ENCODE results near the gene STPG2.

STPG2 gene

DNA sequence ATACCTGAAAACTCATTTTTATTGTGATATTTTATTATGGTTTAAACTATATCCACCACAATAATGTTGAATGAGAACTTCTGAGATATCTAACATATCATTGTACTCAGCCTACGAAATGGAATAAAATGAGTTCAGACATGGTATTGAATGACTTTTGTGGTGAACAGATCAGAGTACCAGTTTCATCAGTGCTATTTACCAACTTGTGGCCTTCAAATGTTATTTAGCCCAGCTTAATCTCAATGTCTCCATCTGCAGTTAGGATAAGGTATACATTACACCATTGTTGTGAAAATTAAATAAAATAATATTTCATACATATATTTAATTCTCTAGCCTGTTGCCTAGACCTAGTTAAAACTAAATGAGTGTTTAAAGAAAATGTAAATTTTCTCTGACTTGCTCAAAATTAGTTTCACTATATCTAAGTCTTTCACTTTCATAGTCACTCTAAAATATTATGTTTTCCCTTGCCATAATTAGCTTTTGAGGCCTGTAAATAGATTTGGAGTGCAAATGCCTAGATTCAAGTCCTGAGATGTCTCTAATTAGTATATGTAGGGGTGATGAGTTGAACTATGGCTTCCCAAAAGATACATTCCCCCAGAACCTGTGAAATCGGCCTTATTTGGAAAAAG is 594.2 kb downstream of the STPG2 start:
- TF ChIP-seq, protein P1, sequence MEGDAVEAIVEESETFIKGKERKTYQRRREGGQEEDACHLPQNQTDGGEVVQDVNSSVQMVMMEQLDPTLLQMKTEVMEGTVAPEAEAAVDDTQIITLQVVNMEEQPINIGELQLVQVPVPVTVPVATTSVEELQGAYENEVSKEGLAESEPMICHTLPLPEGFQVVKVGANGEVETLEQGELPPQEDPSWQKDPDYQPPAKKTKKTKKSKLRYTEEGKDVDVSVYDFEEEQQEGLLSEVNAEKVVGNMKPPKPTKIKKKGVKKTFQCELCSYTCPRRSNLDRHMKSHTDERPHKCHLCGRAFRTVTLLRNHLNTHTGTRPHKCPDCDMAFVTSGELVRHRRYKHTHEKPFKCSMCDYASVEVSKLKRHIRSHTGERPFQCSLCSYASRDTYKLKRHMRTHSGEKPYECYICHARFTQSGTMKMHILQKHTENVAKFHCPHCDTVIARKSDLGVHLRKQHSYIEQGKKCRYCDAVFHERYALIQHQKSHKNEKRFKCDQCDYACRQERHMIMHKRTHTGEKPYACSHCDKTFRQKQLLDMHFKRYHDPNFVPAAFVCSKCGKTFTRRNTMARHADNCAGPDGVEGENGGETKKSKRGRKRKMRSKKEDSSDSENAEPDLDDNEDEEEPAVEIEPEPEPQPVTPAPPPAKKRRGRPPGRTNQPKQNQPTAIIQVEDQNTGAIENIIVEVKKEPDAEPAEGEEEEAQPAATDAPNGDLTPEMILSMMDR (IDR thresholded peaks at IDR 0.05; ENCODE audit: low read depth, low read length) = peak; percentile 19; the same call in 1 of the 2 replicates
- no peaks in the 10 kb centered on the region for H3K4me1 ChIP-seq
- no peaks in the 10 kb centered on the region for H3K27me3 ChIP-seq
- no peaks in the 10 kb centered on the region for H3K36me3 ChIP-seq
- no peaks in the 10 kb centered on the region for H3K9me3 ChIP-seq
- no peak overlapping the region for H3K4me3 ChIP-seq (ENCODE audit: low read depth, low read length)
- DNase-seq = no peak

DNA sequence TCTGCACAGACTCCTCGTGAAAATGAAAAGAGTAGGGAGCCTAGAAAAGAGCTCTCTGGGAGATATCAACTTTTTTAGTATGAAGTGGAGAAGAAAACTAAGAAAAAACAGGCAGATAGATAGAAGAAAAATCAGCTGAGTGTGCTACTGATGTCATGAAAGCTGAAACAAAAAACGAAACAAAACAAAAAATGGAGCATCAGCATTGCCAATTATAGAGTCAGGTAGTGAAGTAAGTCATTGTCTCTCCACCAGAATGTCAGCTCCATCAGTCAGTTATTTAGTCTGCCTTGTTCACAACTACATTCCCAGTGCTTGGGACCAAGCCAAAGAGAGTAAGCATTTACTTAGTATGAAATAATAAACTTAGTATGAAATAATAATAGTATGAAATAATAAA is 595.1 kb downstream of the STPG2 start:
- Histone ChIP-seq H3K4me1 (no peaks in the 10 kb centered on the region), H3K27me3 (no peaks in the 10 kb centered on the region), H3K9me3 (no peaks in the 10 kb centered on the region), H3K4me3 (ENCODE audit: low read depth, low read length) (no peak overlapping the region), H3K36me3 (no peaks in the 10 kb centered on the region)
- TF ChIP-seq, protein P1 (IDR thresholded peaks at IDR 0.05; ENCODE audit: low read depth, low read length) = no peak
- no peak for DNase-seq

DNA sequence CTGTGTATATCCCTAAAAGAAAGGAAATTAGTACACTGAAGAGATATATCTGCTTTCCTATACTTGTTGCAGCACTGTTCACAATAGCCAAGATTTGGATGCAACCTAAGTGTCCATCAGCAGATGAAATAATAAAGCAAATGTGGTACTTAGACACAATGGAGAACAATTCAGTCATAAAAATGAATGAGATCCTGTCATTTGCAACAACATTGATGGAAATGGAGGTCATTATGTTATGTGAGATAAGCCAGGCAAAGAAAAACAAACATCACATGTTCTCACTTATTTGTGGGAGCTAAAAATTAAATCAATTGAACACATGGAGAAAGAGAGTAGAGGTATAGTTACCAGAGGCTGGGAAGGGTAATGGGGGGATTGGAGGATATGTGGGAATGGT is 611.9 kb downstream of the STPG2 start:
- no peaks in the 10 kb centered on the region for H3K36me3 ChIP-seq
- H3K4me3 ChIP-seq (ENCODE audit: low read depth, low read length) = no peak overlapping the region
- DNase-seq = no peak
- TF ChIP-seq, protein P1 (IDR thresholded peaks at IDR 0.05; ENCODE audit: low read depth, low read length) = no peak
- H3K27me3 ChIP-seq = no peaks in the 10 kb centered on the region
- no peaks in the 10 kb centered on the region for H3K9me3 ChIP-seq
- no peaks in the 10 kb centered on the region for H3K4me1 ChIP-seq

DNA sequence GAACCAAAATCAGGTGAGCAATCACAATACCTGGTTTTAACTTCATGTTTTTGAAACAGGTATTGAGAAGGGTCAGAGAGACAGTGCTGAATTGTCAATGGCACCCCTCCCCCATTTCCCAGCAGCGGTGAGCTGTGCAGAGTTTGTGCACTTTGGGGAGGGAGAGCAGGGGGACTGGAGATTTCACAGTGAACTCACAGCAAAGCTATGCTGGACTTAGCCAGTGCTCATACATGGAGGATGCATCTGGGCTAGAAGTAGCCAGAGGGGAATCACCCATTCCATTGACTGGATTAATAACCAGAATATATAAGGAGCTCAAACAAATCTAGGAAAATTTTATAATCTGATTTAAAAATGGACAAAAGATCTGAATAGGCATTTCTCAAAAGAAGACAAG is 612.6 kb downstream of the STPG2 start:
- H3K36me3 ChIP-seq = no peaks in the 10 kb centered on the region
- TF ChIP-seq, protein P1 (IDR thresholded peaks at IDR 0.05; ENCODE audit: low read depth, low read length) = no peak
- no peak for DNase-seq
- no peaks in the 10 kb centered on the region for H3K4me1 ChIP-seq
- no peaks in the 10 kb centered on the region for H3K27me3 ChIP-seq
- H3K9me3 ChIP-seq = no peaks in the 10 kb centered on the region
- H3K4me3 ChIP-seq (ENCODE audit: low read depth, low read length) = no peak overlapping the region

DNA sequence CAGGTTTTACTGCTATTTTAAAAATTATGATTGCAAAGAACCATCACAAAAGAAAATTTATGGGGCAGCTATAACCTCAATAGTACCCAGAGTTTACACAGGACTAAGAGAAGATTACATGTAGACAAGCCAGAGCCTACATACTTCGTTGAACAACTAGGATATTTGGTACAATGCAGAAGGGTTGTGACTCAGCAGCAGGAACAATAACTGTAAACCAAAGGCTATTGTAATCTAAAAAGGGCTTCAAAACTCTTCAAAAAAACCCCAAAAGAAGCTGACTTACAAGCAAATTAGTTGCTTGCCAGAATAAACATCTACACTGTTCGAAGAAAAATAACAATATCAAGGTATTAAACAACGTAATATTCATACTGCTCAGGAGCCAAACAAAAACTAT is 618.0 kb downstream of the STPG2 start:
- no peak overlapping the region for H3K4me3 ChIP-seq (ENCODE audit: low read depth, low read length)
- no peak for DNase-seq
- TF ChIP-seq, protein P1 (IDR thresholded peaks at IDR 0.05; ENCODE audit: low read depth, low read length) = no peak
- no peaks in the 10 kb centered on the region for H3K36me3 ChIP-seq
- H3K9me3 ChIP-seq = no peaks in the 10 kb centered on the region
- no peaks in the 10 kb centered on the region for H3K27me3 ChIP-seq
- no peaks in the 10 kb centered on the region for H3K4me1 ChIP-seq

DNA sequence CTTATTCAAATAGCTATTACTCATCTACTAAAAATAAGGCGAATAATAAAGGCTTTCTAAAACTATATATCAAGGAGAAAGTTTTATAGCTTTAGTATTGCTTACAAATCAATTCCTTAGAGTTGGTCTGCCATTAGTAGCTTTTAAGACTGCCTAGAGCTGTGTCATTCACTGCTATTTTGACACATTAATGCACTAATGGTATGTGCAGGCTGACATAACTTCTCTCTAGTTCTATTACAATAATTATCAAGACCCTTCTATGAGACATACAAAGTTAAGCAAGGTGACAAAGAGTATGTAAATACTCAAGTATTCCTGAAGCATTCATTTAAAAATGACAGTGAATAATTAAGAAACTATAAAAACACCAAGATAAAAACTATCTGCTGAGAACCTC is 625.3 kb downstream of the STPG2 start:
- TF ChIP-seq, protein P1 (IDR thresholded peaks at IDR 0.05; ENCODE audit: low read depth, low read length) = no peak

More for the DNA sequence above, 625.3 kb downstream of the STPG2 start:
- no peaks in the 10 kb centered on the region for H3K4me1 ChIP-seq
- H3K4me3 ChIP-seq (ENCODE audit: low read depth, low read length) = no peak overlapping the region
- no peaks in the 10 kb centered on the region for H3K36me3 ChIP-seq
- no peaks in the 10 kb centered on the region for H3K27me3 ChIP-seq
- DNase-seq = no peak
- H3K9me3 ChIP-seq = no peaks in the 10 kb centered on the region
